Mononuclear cell (primary cell): ENCODE data around the gene TEX29. TPM values are rescaled to one million over a fixed set of nuclear protein-coding genes. Genes with fewer than 3 reads are reported as not detected.

Source experiments
- H3K27me3 ChIP-seq: 2 replicates; pipeline ENCODE4 v1.6.0; 2011; ENCODE audit warnings: low read length, control low read depth; ENCODE audit not compliant: insufficient read depth
- H3K4me1 ChIP-seq: 2 replicates; pipeline ENCODE4 v1.5.1; 2011; ENCODE audit warnings: mild to moderate bottlenecking, low read length, control low read depth; ENCODE audit not compliant: insufficient read depth
- H3K4me3 ChIP-seq: 2 replicates; pipeline ENCODE4 v1.5.1; 2011; ENCODE audit warnings: mild to moderate bottlenecking, low read length, moderate library complexity
- H3K9me3 ChIP-seq: 2 replicates; pipeline ENCODE4 v1.5.1; 2011; ENCODE audit warnings: low read depth, mild to moderate bottlenecking, control low read depth, low read length
- total RNA-seq: library from RNA; depleted of rRNA; stranded (reverse); fragments of >200 nt; gene quantifications from one replicate; pipeline ENCODE4 v1.2.3, GENCODE V29; 2012

The TEX29 gene
- total RNA-seq, 1 donor: 0.21 TPM

- Histone ChIP-seq H3K4me3 (no peak overlapping the region), H3K4me1 (no peaks in the 10 kb centered on the region), H3K9me3 (no peaks in the 10 kb centered on the region), H3K27me3 (no peaks in the 10 kb centered on the region)
These were observed 15.7 kb upstream of the TEX29 start for GRCh38 chr13:111304603-111305289.

DNA sequence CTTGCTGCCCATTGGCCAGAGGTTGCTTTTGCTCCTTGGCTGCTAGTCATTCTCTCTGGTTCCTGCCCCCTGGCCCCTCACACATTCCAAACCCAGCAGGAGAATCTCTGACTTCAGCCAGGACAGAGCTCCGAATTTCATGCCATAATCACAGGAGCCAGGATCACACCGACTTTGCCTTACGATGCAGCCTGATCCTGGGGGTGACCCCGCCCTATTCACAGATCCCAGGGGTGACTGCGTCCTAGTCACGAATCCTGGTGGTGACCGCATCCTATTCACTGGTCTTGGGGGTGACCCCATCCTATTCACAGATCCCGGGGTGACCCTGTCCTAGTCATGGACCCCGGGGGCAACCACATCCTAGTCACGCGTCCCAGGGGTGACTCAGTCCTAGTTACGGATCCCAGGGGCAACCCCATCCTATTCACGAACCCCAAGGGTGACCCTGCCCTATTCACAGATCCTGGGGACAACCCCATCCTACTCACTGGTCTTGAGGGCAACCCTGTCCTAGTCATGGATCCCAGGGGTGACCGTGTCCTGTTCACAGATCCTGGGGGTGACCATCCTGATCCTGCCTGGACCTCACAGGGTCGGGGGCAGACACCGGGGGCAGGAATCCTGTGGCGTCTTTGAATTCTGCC is 7.4 kb upstream of the TEX29 start:
- Histone ChIP-seq H3K27me3 (no peaks in the 10 kb centered on the region), H3K9me3 (peaks cover 15% of the 10 kb centered on the region), H3K4me3 (no peak overlapping the region), H3K4me1 (no peaks in the 10 kb centered on the region)

- Histone ChIP-seq H3K27me3 (no peaks in the 10 kb centered on the region), H3K9me3 (peaks cover 15% of the 10 kb centered on the region), H3K4me3 (no peak overlapping the region), H3K4me1 (no peaks in the 10 kb centered on the region)
These were observed 6.5 kb upstream of the TEX29 start for GRCh38 chr13:111313911-111314425.

GRCh38 chr13:111314852-111315251 is 5.6 kb upstream of the TEX29 start:
- no peaks in the 10 kb centered on the region for H3K4me1 ChIP-seq
- no peaks in the 10 kb centered on the region for H3K27me3 ChIP-seq
- peaks cover 14% of the 10 kb centered on the region for H3K9me3 ChIP-seq
- no peak overlapping the region for H3K4me3 ChIP-seq

DNA sequence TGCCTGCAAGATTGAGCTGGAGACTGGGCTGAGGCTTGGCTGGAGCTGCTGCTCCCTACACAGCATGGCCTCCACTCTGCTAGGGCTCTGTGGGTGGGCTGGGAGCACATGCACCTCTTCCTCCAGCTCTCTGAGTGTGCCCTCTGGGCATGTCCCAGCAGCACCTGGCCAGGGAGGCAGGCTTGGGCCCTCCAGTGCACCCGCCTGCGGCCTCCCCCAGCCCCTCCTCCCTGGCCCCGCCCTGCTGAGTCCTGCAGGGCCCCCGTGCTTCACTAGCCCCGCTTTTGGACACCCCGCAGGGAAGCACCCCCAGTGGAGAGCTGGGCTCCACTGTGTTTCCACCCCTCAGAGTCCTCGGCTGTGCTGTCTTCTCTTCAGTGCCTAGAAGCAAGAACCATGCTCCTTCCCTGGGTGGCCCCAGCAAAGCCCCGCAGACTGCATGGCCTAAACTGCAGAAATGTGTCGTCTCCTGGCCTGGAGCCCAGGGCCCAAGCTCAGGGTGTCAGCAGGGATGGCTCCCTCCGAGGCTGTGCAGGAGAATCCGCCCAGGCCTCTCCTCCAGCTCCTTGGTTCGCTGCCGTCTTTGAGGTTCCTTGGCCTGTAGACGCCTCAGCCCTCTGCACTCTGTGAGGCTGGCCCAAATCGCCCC is 5.0 kb upstream of the TEX29 start:
- Histone ChIP-seq H3K9me3 (peaks cover 8% of the 10 kb centered on the region), H3K4me1 (no peaks in the 10 kb centered on the region), H3K4me3 (no peak overlapping the region), H3K27me3 (no peaks in the 10 kb centered on the region)

GRCh38 chr13:111316161-111316730 is 4.2 kb upstream of the TEX29 start:
- Histone ChIP-seq H3K4me3 (no peak overlapping the region), H3K9me3 (peaks cover 1% of the 10 kb centered on the region), H3K4me1 (no peaks in the 10 kb centered on the region), H3K27me3 (no peaks in the 10 kb centered on the region)

- no peaks in the 10 kb centered on the region for H3K4me1 ChIP-seq
- H3K27me3 ChIP-seq: no peaks in the 10 kb centered on the region
- no peak overlapping the region for H3K4me3 ChIP-seq
- H3K9me3 ChIP-seq: no peaks in the 10 kb centered on the region
These were observed 3.3 kb upstream of the TEX29 start for GRCh38 chr13:111317042-111317550.

DNA sequence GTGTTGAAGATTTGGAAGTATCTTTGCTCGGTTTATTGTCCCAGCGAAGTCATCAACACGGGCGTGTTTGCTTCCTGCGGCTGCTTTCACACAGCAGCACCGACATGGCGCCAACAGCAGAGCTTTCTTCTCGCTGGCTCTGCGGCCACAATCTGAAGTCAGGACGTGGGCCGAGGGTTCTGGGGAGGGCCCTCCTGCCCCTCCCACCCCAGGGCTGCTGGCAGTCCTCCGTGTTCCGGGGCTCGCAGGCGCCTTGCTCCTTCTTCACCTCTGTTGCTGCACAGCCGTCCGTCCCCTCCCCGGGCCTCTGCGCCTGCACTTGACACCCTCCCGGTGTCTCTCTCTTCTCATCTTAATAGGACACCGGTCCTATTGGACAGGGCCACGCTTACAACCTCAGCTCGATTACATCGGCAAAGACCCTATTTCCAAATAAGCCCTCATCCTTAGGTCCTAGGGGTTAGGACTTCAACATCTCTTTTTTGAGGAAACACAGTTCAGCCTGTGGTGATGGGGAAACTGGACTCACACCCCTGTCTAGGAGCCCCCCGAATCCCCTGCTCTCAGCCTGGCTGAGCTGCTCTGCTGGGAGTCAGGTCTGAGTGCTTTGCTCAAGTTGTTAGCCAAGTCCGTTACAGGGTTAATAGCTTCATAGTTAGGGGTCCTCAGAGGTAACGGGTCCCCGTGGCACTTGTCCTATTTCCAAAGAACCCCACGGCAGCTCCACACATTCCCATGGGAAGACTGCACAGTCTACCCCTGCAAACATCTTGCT is 2.7 kb upstream of the TEX29 start:
- Histone ChIP-seq H3K27me3 (no peaks in the 10 kb centered on the region), H3K4me1 (no peaks in the 10 kb centered on the region), H3K4me3 (no peak overlapping the region), H3K9me3 (no peaks in the 10 kb centered on the region)

- Histone ChIP-seq H3K27me3 (no peaks in the 10 kb centered on the region), H3K9me3 (no peaks in the 10 kb centered on the region)
These were observed 2.1 kb upstream of the TEX29 start for GRCh38 chr13:111318386-111318785.

DNA sequence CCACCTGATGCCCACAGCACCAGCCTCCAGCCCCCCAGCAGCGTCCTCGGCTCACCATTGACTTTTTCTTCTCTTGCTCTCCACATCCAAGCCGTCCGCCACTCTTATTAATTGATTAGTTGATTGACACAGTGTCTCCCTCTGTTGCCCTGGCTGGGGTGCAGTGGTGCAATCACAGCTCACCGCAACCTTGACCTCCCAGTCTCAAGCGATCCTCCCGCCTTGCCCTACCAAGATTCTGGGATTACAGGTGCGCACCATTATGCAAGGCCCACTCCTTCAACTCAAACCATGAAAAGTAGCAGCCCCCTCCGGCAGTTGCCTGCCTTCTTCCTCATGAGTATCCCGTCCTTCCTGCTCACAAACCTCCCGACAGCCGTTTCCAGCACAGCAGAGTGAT is 921 bp upstream of the TEX29 start:
- Histone ChIP-seq H3K4me1 (no peaks in the 10 kb centered on the region), H3K9me3 (no peaks in the 10 kb centered on the region), H3K27me3 (no peaks in the 10 kb centered on the region), H3K4me3 (no peak overlapping the region)

More at GRCh38 chr13:111318386-111318785, 2.1 kb upstream of the TEX29 start:
- Histone ChIP-seq H3K4me1 (no peaks in the 10 kb centered on the region), H3K4me3 (no peak overlapping the region)

DNA sequence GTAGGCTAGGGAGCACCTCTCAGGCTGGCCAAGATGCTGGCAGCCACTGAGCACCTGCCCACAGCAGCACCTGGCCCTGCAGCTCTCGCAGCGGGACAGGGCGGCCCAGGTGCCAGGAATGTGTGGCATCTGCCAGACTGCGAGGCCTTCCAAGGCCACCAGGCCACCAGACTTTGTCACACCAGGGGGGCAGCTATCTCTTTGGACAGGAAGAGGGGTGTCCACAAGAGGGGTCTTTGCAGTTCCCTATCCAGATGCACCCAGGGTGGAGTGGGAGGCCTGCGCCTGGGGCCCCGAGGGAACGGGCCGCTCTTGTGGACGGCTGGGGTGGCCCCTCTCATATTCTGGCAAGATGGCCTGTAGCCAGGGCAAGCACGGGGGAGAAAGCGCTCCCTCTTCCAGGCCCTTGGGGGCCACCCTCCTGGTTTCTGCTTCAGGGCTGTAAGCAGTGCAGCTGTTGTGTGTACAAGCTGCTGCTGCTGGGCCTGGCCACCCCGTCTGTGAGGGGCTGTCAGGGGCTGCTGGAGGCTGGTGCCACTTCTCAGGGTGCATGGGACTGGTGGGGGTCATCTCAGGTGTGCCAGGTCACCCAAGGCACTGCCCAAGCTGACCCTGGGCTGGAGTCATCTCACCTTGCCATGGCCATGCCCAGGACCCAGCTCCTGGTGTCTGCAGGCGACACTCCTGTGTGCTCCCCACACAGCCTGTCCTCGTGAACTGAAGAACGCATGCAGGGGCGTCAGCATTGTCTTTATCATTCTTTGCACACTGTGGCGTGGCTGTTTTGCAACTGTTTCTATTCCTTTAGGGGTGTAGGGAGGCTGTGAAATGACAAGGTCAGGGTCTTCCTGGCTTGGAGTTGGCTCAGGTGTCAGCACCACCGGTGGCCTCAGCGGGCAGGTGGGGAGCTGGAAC is 1.8 kb downstream of the TEX29 start:
- no peaks in the 10 kb centered on the region for H3K9me3 ChIP-seq
- no peak overlapping the region for H3K4me3 ChIP-seq
- H3K27me3 ChIP-seq: no peaks in the 10 kb centered on the region
- no peaks in the 10 kb centered on the region for H3K4me1 ChIP-seq

DNA sequence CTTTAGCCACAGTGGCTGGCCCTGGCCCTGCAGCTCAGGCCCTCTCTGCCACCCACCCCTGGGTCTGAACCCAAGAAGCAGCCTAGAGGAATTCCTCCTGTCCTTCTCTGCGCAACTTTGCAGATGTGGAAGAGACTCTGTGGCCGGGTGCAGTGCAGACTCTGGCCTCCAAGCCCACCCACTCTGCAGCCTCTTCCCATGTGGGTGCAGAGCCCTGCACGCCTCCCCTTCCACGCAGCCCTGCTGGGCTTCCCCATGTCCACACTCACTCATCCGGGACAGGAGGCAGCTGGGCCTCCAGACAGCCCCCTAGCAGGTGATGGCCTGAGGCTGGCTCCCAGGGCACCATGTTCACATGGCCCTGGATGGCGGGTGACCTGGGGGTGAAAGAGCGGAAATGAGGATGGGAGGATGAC is 2.5 kb downstream of the TEX29 start:
- H3K4me1 ChIP-seq: no peaks in the 10 kb centered on the region
- H3K9me3 ChIP-seq: no peaks in the 10 kb centered on the region
- no peaks in the 10 kb centered on the region for H3K27me3 ChIP-seq
- no peak overlapping the region for H3K4me3 ChIP-seq

- Histone ChIP-seq H3K4me1 (no peaks in the 10 kb centered on the region), H3K27me3 (no peaks in the 10 kb centered on the region), H3K9me3 (no peaks in the 10 kb centered on the region), H3K4me3 (no peak overlapping the region)
These were observed 3.1 kb downstream of the TEX29 start for GRCh38 chr13:111323549-111323948.
